Esophagus squamous epithelium (tissue), 4 donors: ENCODE results near the gene SLC35F2.

Experiments used
- POLR2A ChIP-seq, 4 donors: fragments of 450-650 bp; IDR thresholded peaks; one replicate each; pipeline ENCODE4 v1.6.1; 2017; ENCODE audit warnings: antibody characterized with exemption in 4 of 4, mild to moderate bottlenecking in 4 of 4, moderate library complexity in 3 of 4
- TF ChIP-seq, protein P1 (sequence below), 6 experiments: fragments of 450-650 bp in 4 of 6; fragments of 200-600 bp in 2 of 6; sonication (generic) in 2 of 6; IDR thresholded peaks; one replicate each; pipeline ENCODE4 v1.5.1; 2016 to 2019; ENCODE audit warnings: antibody characterized with exemption in 6 of 6, mild to moderate bottlenecking in 4 of 6, moderate library complexity in 4 of 6

DNA sequence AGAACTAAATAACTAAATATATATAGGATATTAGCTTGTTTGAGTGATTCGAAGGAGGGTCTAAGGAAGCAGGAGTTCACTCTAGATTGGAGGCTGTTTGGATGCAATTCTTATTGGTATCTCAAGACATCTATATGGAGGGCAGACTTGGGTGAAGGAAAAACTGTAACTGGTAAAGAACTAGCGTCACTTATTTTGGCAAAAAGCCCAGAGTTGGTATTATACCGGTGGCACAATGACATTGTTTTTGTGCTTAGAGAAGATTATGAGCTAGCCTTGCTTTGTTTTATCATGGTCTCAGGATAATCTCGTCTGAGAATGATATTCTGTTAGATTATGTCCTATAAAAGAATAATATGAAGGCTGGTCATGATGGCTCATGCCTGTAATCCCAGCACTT is 6.0 kb upstream of the SLC35F2 start:
- TF ChIP-seq, protein P1, sequence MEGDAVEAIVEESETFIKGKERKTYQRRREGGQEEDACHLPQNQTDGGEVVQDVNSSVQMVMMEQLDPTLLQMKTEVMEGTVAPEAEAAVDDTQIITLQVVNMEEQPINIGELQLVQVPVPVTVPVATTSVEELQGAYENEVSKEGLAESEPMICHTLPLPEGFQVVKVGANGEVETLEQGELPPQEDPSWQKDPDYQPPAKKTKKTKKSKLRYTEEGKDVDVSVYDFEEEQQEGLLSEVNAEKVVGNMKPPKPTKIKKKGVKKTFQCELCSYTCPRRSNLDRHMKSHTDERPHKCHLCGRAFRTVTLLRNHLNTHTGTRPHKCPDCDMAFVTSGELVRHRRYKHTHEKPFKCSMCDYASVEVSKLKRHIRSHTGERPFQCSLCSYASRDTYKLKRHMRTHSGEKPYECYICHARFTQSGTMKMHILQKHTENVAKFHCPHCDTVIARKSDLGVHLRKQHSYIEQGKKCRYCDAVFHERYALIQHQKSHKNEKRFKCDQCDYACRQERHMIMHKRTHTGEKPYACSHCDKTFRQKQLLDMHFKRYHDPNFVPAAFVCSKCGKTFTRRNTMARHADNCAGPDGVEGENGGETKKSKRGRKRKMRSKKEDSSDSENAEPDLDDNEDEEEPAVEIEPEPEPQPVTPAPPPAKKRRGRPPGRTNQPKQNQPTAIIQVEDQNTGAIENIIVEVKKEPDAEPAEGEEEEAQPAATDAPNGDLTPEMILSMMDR (IDR thresholded peaks at IDR 0.05) = no peak
- TF ChIP-seq POLR2A (IDR thresholded peaks at IDR 0.05) = no peak
